Muscle layer of colon (tissue), 2 donors: ENCODE data around the gene MGLL.
"Not testable (repeated sequence)": the region's sequence is repeated elsewhere in the genome, so short reads cannot be mapped to it uniquely, and the experiment has no call there.

Source experiments
- H3K27ac ChIP-seq: one replicate; pipeline ENCODE4 v1.7.0; 2013; ENCODE audit warnings: low read depth, mild to moderate bottlenecking, low read length, moderate library complexity
- H3K27me3 ChIP-seq, 2 donors: one replicate each; pipeline ENCODE4 v1.7.0; 2013; ENCODE audit warnings: low read length in 2 of 2, mild to moderate bottlenecking in 2 of 2; ENCODE audit not compliant: insufficient read depth in 2 of 2, control insufficient read depth in 1 of 2
- H3K36me3 ChIP-seq: one replicate; pipeline ENCODE4 v1.7.0; 2013; ENCODE audit warnings: mild to moderate bottlenecking, low read length; ENCODE audit not compliant: insufficient read depth
- H3K4me1 ChIP-seq: one replicate; pipeline ENCODE4 v1.7.0; 2013; ENCODE audit warnings: mild to moderate bottlenecking, low read length; ENCODE audit not compliant: insufficient read depth
- H3K4me3 ChIP-seq, 2 donors: one replicate each; pipeline ENCODE4 v1.7.0; 2013; ENCODE audit warnings: low read length in 2 of 2, low read depth in 1 of 2, mild to moderate bottlenecking in 1 of 2, moderate library complexity in 1 of 2
- H3K9ac ChIP-seq: one replicate; pipeline ENCODE4 v1.7.0; 2013; ENCODE audit warnings: low read length
- H3K9me3 ChIP-seq: one replicate; pipeline ENCODE4 v1.7.0; 2013; ENCODE audit warnings: mild to moderate bottlenecking, low read length
- donor health status: abdominal sarcoma.
- donor health status: Adenocarcinoma of cecum.

The MGLL gene

GRCh38 chr3:127656906-127657305 is 165.4 kb downstream of the MGLL start:
- Histone ChIP-seq H3K36me3 (no peaks in the 10 kb centered on the region), H3K27ac (no peak overlapping the region), H3K4me3 (no peak overlapping the region), H3K4me1 (peaks cover 4% of the 10 kb centered on the region), H3K9ac (no peak overlapping the region), H3K9me3 (no peaks in the 10 kb centered on the region), H3K27me3 (no peaks in the 10 kb centered on the region)

GRCh38 chr3:127655641-127656040 is 166.7 kb downstream of the MGLL start:
- Histone ChIP-seq H3K36me3 (no peaks in the 10 kb centered on the region), H3K9ac (no peak overlapping the region), H3K4me3 (no peak overlapping the region), H3K27me3 (no peaks in the 10 kb centered on the region), H3K9me3 (no peaks in the 10 kb centered on the region), H3K4me1 (peaks cover 4% of the 10 kb centered on the region), H3K27ac (no peak overlapping the region)

- H3K4me1 ChIP-seq, H3K27me3 ChIP-seq: not testable (repeated sequence)
Observed at GRCh38 chr3:127654993-127655392, 167.3 kb downstream of the MGLL start.

GRCh38 chr3:127654374-127654773 is 167.9 kb downstream of the MGLL start:
- Histone ChIP-seq H3K27ac (no peak overlapping the region), H3K4me1 (peaks cover 4% of the 10 kb centered on the region), H3K36me3 (no peaks in the 10 kb centered on the region), H3K4me3 (no peak overlapping the region), H3K27me3 (no peaks in the 10 kb centered on the region), H3K9ac (no peak overlapping the region), H3K9me3 (no peaks in the 10 kb centered on the region)

More at GRCh38 chr3:127654993-127655392, 167.3 kb downstream of the MGLL start:
- H3K27ac ChIP-seq, H3K9me3 ChIP-seq, H3K36me3 ChIP-seq, H3K4me3 ChIP-seq, H3K9ac ChIP-seq: not testable (repeated sequence)

GRCh38 chr3:127652246-127652995 is 169.9 kb downstream of the MGLL start:
- no peak overlapping the region for H3K4me3 ChIP-seq
- no peak overlapping the region for H3K9ac ChIP-seq
- no peaks in the 10 kb centered on the region for H3K36me3 ChIP-seq
- H3K27me3 ChIP-seq, result no peaks in the 10 kb centered on the region
- no peak overlapping the region for H3K27ac ChIP-seq
- peaks cover 4% of the 10 kb centered on the region for H3K4me1 ChIP-seq
- H3K9me3 ChIP-seq, result no peaks in the 10 kb centered on the region

GRCh38 chr3:127651516-127652172 is 170.7 kb downstream of the MGLL start:
- no peak overlapping the region for H3K4me3 ChIP-seq
- no peak overlapping the region for H3K9ac ChIP-seq
- no peaks in the 10 kb centered on the region for H3K27me3 ChIP-seq
- H3K9me3 ChIP-seq, result no peaks in the 10 kb centered on the region
- H3K4me1 ChIP-seq, result peaks cover 4% of the 10 kb centered on the region
- no peak overlapping the region for H3K27ac ChIP-seq
- H3K36me3 ChIP-seq, result no peaks in the 10 kb centered on the region

- no peaks in the 10 kb centered on the region for H3K9me3 ChIP-seq
- no peak overlapping the region for H3K27ac ChIP-seq
- H3K4me1 ChIP-seq, result no peaks in the 10 kb centered on the region
- no peak overlapping the region for H3K9ac ChIP-seq
- no peaks in the 10 kb centered on the region for H3K36me3 ChIP-seq
- H3K27me3 ChIP-seq, result no peaks in the 10 kb centered on the region
- no peak overlapping the region for H3K4me3 ChIP-seq
Observed at GRCh38 chr3:127650236-127650635, 172.1 kb downstream of the MGLL start.

GRCh38 chr3:127647845-127648204 is 174.5 kb downstream of the MGLL start:
- H3K9me3 ChIP-seq, result no peaks in the 10 kb centered on the region
- H3K4me1 ChIP-seq, result no peaks in the 10 kb centered on the region
- H3K4me3 ChIP-seq, result no peak overlapping the region
- H3K9ac ChIP-seq, result no peak overlapping the region
- H3K36me3 ChIP-seq, result no peaks in the 10 kb centered on the region
- H3K27ac ChIP-seq, result no peak overlapping the region
- H3K27me3 ChIP-seq, result no peaks in the 10 kb centered on the region

GRCh38 chr3:127647166-127647844 is 175.0 kb downstream of the MGLL start:
- H3K9ac ChIP-seq, result no peak overlapping the region
- H3K36me3 ChIP-seq, result no peaks in the 10 kb centered on the region
- H3K27me3 ChIP-seq, result no peaks in the 10 kb centered on the region
- H3K9me3 ChIP-seq, result no peaks in the 10 kb centered on the region
- no peak overlapping the region for H3K27ac ChIP-seq
- H3K4me3 ChIP-seq, result no peak overlapping the region
- no peaks in the 10 kb centered on the region for H3K4me1 ChIP-seq

GRCh38 chr3:127646501-127647046 is 175.7 kb downstream of the MGLL start:
- no peaks in the 10 kb centered on the region for H3K27me3 ChIP-seq
- H3K4me1 ChIP-seq, result no peaks in the 10 kb centered on the region
- H3K27ac ChIP-seq, result no peak overlapping the region
- H3K4me3 ChIP-seq, result no peak overlapping the region
- no peaks in the 10 kb centered on the region for H3K9me3 ChIP-seq
- no peaks in the 10 kb centered on the region for H3K36me3 ChIP-seq
- H3K9ac ChIP-seq, result no peak overlapping the region

GRCh38 chr3:127645371-127646015 is 176.8 kb downstream of the MGLL start:
- no peaks in the 10 kb centered on the region for H3K27me3 ChIP-seq
- H3K27ac ChIP-seq, result no peak overlapping the region
- H3K4me1 ChIP-seq, result no peaks in the 10 kb centered on the region
- no peak overlapping the region for H3K9ac ChIP-seq
- H3K4me3 ChIP-seq, result no peak overlapping the region
- H3K9me3 ChIP-seq, result no peaks in the 10 kb centered on the region
- no peaks in the 10 kb centered on the region for H3K36me3 ChIP-seq
